AG08395 (cell line): ENCODE data around the gene HTR2A.
A peak's percentile ranks its signal among the peaks of the same experiment; 100 is the strongest.
"Not testable (repeated sequence)": the region's sequence is repeated elsewhere in the genome, so short reads cannot be mapped to it uniquely, and the experiment has no call there.

Experiments
- DNase-seq: peaks from one replicate; pipeline ENCODE4 v3.0.0; 2012; ENCODE audit warnings: mixed read lengths, low spot score

Gene HTR2A

GRCh38 chr13:46804921-46805320 lies 91.9 kb downstream of the HTR2A start:
- DNase-seq = not testable (repeated sequence)

GRCh38 chr13:46804391-46804815 lies 92.5 kb downstream of the HTR2A start:
- DNase-seq = peak; percentile 91

GRCh38 chr13:46803586-46803985 lies 93.3 kb downstream of the HTR2A start:
- DNase-seq = no peak

- no peak for DNase-seq
Observed at GRCh38 chr13:46801858-46802257, 95.0 kb downstream of the HTR2A start.

- DNase-seq = no peak
Observed at GRCh38 chr13:46799139-46799538, 97.7 kb downstream of the HTR2A start.

- DNase-seq = no peak
Observed at GRCh38 chr13:46797501-46798237, 99.2 kb downstream of the HTR2A start.

GRCh38 chr13:46796515-46797474 lies 100.1 kb downstream of the HTR2A start, which contains the start of gene ESD:
Gene ESD, minus strand, starts transcription at chr13:46797161. Its CDS starts 5,748 bp downstream, at chr13:46791413.
- DNase-seq = peak; percentile 96

- no peak for DNase-seq
Observed at GRCh38 chr13:46796129-46796514, 100.7 kb downstream of the HTR2A start.

- no peak for DNase-seq
Observed at GRCh38 chr13:46795321-46795720, 101.5 kb downstream of the HTR2A start.

- DNase-seq = no peak
Observed at GRCh38 chr13:46783504-46783903, 113.3 kb downstream of the HTR2A start.

GRCh38 chr13:46782691-46783090 lies 114.2 kb downstream of the HTR2A start:
- DNase-seq = no peak

GRCh38 chr13:46782066-46782465 lies 114.8 kb downstream of the HTR2A start:
- DNase-seq = no peak
